ENCODE data around the gene AUTS2. TPM values are rescaled to one million over a fixed set of nuclear protein-coding genes. Genes with fewer than 3 reads are reported as not detected.

Gene AUTS2
- total RNA-seq, 3 donors from 2014 or later, result 31.2 to 67.6 (median 36.5) TPM

GRCh38 chr7:70694971-70695794 is 1096.9 kb downstream of the AUTS2 start:
- TF ChIP-seq CTCF (IDR thresholded peaks at IDR 0.05), result no peak
- peak overlapping the region; percentile 71 for H3K4me3 ChIP-seq
- no peaks in the 10 kb centered on the region for H3K9me3 ChIP-seq
- intact Hi-C loops (cut with DNase I, micrococcal nuclease), result loop anchor here in 1 of 2 donors (10.0 kb wide), 1 partner anchor 510 kb away; no protein-coding TSS in a partner anchor
- DNase-seq (peak; percentile 40 to 62 (median 60)), ATAC-seq (peak; percentile 35)
- H3K36me3 ChIP-seq (ENCODE audit: low read depth), result no peaks in the 10 kb centered on the region
- H3K4me1 ChIP-seq (ENCODE audit: low read depth), result no peaks in the 10 kb centered on the region

GRCh38 chr7:70695795-70696083 is 1097.5 kb downstream of the AUTS2 start:
- no peak for ATAC-seq
- Histone ChIP-seq H3K4me3 (peak overlapping the region; percentile 71), H3K9me3 (no peaks in the 10 kb centered on the region), H3K36me3 (ENCODE audit: low read depth) (no peaks in the 10 kb centered on the region), H3K4me1 (ENCODE audit: low read depth) (no peaks in the 10 kb centered on the region)
- intact Hi-C loops (cut with DNase I, micrococcal nuclease), result loop anchor here in 1 of 2 donors (10.0 kb wide), 1 partner anchor 511 kb away; no protein-coding TSS in a partner anchor
- no peak for TF ChIP-seq CTCF (IDR thresholded peaks at IDR 0.05)
- DNase-seq, result peak in 1 of 3 donors; percentile 19

GRCh38 chr7:70696201-70696754 is 1098.0 kb downstream of the AUTS2 start:
- no peak overlapping the region for H3K4me3 ChIP-seq
- DNase-seq, result peak in 1 of 3 donors; percentile 34
- intact Hi-C loops (cut with DNase I, micrococcal nuclease), result loop anchor here in 1 of 2 donors (10.0 kb wide), 1 partner anchor 511 kb away; no protein-coding TSS in a partner anchor
- no peak for TF ChIP-seq CTCF (IDR thresholded peaks at IDR 0.05)
- H3K36me3 ChIP-seq (ENCODE audit: low read depth), result no peaks in the 10 kb centered on the region
- no peak for ATAC-seq
- no peaks in the 10 kb centered on the region for H3K9me3 ChIP-seq
- no peaks in the 10 kb centered on the region for H3K4me1 ChIP-seq (ENCODE audit: low read depth)

GRCh38 chr7:70698219-70698832 is 1100.1 kb downstream of the AUTS2 start:
- Histone ChIP-seq H3K4me1 (ENCODE audit: low read depth) (no peaks in the 10 kb centered on the region), H3K4me3 (no peak overlapping the region), H3K9me3 (no peaks in the 10 kb centered on the region), H3K36me3 (ENCODE audit: low read depth) (no peaks in the 10 kb centered on the region)
- ATAC-seq, result no peak
- intact Hi-C loops (cut with DNase I, micrococcal nuclease), result loop anchor here in 1 of 2 donors (10.0 kb wide), 1 partner anchor 514 kb away; no protein-coding TSS in a partner anchor
- peak; percentile 52 for TF ChIP-seq CTCF (IDR thresholded peaks at IDR 0.05)
- DNase-seq, result peak in 1 of 3 donors; percentile 66

- no peak for TF ChIP-seq CTCF (IDR thresholded peaks at IDR 0.05)
- intact Hi-C loops (cut with DNase I, micrococcal nuclease), result loop anchor here in 1 of 2 donors (10.0 kb wide), 1 partner anchor 514 kb away; no protein-coding TSS in a partner anchor
- Histone ChIP-seq H3K4me3 (no peak overlapping the region), H3K9me3 (no peaks in the 10 kb centered on the region), H3K36me3 (ENCODE audit: low read depth) (no peaks in the 10 kb centered on the region), H3K4me1 (ENCODE audit: low read depth) (no peaks in the 10 kb centered on the region)
- ATAC-seq (no peak), DNase-seq (no peak)
Measured at GRCh38 chr7:70699271-70699670, 1101.0 kb downstream of the AUTS2 start.
